ENCODE measurements around the gene BIRC7. TPM values are rescaled to one million over a fixed set of nuclear protein-coding genes. Genes with fewer than 3 reads are reported as not detected.

The BIRC7 gene
- total and polyA plus RNA-seq, 8 donors = 0.09 TPM; not detected in 7

DNA sequence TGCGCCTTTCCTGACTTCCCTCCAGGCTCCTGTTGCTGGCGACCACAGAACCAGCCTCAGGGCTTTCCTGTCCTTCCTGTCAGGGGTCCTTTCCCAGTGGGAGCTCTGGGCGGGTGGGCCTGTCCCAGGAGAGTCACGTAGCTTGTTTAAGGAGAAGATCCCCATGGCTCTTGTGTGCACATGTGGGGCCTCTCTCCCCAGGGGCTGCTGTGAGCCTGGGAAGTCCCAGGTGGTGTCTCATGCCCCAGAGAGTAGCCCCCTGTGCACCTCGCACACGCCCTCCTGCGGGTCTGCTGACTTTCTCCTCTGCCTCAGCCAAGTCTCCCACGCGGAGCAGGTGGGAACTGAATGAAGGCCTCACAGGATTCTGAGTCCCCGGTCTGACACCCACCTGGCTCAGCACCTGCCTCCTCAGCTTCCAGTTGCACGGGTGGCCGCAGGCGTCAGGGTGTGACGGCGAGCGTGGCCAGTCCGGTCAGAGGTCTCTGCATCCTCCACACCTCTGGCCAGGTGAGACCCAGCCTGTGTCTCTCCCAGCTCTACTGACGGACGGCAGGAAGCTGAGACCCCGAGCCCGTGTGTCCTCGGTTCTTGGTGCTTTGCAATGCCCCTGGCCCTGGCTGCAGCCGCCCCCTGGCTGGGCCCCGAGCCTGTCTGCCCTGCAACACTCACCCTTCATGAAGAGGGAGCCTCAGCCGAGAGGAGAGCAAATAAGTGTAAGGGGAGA is 24.2 kb downstream of the BIRC7 start:
- peaks cover 0 to 7% (median 2%) of the 10 kb centered on the region in 4 donors for H3K27me3 ChIP-seq
- WGBS, 2 donors = 50 to 58% methylated on average over 25 of the region's 25 CpGs
- DNase-seq = no peak

DNA sequence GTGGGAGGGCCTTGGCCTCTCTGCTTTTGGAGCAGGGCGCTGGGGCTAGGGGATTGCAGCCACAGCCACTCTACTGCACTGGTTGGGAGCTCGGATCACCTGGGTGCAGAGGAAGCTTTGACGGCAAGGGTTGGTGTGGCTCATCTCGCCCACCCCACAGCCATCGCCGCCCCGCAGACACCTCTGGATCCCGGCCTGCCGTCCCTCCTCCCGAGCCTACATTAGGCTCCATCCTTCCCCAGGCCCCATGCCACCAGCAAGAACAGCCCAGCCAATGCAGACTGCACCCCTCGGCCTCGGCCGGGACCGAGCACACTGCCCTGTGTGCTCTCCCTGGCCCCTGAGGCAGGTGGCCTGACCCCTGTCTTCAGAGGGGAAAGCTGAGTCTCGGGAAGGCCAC is 24.8 kb downstream of the BIRC7 start:
- TF ChIP-seq, protein P1, sequence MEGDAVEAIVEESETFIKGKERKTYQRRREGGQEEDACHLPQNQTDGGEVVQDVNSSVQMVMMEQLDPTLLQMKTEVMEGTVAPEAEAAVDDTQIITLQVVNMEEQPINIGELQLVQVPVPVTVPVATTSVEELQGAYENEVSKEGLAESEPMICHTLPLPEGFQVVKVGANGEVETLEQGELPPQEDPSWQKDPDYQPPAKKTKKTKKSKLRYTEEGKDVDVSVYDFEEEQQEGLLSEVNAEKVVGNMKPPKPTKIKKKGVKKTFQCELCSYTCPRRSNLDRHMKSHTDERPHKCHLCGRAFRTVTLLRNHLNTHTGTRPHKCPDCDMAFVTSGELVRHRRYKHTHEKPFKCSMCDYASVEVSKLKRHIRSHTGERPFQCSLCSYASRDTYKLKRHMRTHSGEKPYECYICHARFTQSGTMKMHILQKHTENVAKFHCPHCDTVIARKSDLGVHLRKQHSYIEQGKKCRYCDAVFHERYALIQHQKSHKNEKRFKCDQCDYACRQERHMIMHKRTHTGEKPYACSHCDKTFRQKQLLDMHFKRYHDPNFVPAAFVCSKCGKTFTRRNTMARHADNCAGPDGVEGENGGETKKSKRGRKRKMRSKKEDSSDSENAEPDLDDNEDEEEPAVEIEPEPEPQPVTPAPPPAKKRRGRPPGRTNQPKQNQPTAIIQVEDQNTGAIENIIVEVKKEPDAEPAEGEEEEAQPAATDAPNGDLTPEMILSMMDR (IDR thresholded peaks at IDR 0.05) = no peak
- H3K36me3 ChIP-seq = no peaks in the 10 kb centered on the region
- no peaks in the 10 kb centered on the region for H3K4me1 ChIP-seq
- no peak overlapping the region for H3K27ac ChIP-seq
- H3K27me3 ChIP-seq = peaks cover 0 to under 1% (median 0%) of the 10 kb centered on the region in 4 donors
- DNase-seq = no peak
- no peak overlapping the region for H3K4me3 ChIP-seq
- H3K9me3 ChIP-seq = no peaks in the 10 kb centered on the region
- no peak for ATAC-seq
- 68 to 74% methylated on average over 15 of the region's 15 CpGs for WGBS, 2 donors
- intact Hi-C loops (cut with DNase I) = no loop called here
- FAIRE-seq = no peak

More for the DNA sequence above, 24.2 kb downstream of the BIRC7 start:
- Histone ChIP-seq H3K36me3 (no peaks in the 10 kb centered on the region), H3K9me3 (no peaks in the 10 kb centered on the region), H3K4me3 (no peak overlapping the region), H3K27ac (no peak overlapping the region), H3K4me1 (no peaks in the 10 kb centered on the region)
- ATAC-seq = no peak
- TF ChIP-seq, protein P1 (IDR thresholded peaks at IDR 0.05) = no peak
- intact Hi-C loops (cut with DNase I) = no loop called here
- FAIRE-seq = no peak

DNA sequence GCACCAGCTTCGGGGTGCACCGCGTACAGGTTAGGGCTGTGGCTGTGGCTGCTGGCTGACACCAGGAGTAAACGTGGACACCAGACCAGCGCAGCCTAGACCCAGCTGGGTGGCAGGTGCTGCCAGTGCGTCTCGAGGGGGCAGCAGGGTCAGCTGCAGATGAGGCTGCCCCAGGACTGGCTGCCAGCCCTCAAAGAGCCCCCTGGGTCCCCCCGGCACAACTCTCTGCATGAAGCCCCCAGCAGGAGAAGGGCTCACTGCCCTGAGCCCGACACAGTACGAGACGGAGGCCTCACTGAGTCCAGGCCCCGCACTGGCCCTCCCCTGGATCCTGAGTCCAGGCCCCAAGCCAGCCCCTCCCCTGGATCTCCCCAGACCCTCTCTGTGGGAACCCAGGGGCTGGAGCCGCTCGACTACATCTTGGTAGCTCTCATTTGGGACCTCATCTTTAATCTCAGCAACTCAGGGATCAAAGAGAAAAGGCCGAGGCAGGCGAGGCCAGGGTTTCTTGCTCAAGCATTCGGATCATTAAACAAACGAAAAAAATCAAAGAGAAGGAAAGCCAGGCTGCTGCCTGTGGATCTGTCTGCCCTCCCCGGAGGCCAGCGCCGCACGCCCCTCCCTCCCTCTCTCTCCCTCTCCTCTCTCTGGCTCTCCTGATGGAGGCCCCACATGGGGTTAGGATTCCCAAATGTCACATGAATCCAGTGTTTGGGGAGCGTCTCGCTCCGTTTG is 25.5 kb downstream of the BIRC7 start:
- TF ChIP-seq, protein P1 (IDR thresholded peaks at IDR 0.05) = no peak
- intact Hi-C loops (cut with DNase I) = no loop called here
- ATAC-seq (no peak), DNase-seq (no peak), FAIRE-seq (no peak)
- WGBS, 2 donors = 32 to 37% methylated on average over 25 of the region's 25 CpGs
- H3K9me3 ChIP-seq = no peaks in the 10 kb centered on the region
- H3K27ac ChIP-seq = no peak overlapping the region
- no peaks in the 10 kb centered on the region for H3K4me1 ChIP-seq
- H3K36me3 ChIP-seq = no peaks in the 10 kb centered on the region
- H3K4me3 ChIP-seq = no peak overlapping the region
- H3K27me3 ChIP-seq = no peaks in the 10 kb centered on the region

DNA sequence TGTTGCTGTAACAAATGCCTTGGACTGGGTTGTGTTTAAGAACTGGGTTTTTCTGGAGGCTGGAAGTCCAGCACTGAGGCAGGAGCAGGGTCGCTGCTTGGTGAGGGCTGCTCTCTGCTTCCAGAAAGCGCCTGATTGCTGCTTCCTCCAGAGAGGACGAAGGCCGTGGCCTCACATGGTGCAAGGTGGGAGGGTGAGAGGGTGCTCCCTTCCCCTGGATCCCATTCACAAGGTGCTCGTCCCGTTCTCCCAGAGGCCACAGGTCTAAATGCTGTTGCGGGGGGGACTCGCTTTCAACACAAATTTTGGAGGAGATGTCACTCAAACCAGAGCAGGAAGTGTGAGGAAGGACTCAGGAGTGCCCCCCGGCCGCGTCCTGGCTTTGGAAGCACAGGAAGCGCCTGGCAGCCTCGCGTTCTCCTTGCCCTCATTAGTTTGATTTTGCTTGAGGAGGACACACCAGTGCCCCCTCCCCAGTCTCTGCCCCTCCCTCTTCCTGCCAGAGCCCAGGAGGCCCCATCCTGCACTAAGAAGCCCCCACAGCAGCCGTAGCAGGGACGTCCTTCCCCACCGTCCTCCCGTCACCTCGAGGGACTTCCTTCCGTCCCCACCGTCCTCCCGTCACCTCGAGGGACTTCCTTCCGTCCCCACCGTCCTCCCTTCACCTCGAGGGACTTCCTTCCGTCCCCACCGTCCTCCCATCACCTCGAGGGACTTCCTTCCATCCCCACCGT is 26.3 kb downstream of the BIRC7 start:
- Histone ChIP-seq H3K4me1 (no peaks in the 10 kb centered on the region), H3K27ac (no peak overlapping the region), H3K9me3 (no peaks in the 10 kb centered on the region), H3K27me3 (no peaks in the 10 kb centered on the region), H3K36me3 (no peaks in the 10 kb centered on the region), H3K4me3 (no peak overlapping the region)
- ATAC-seq (no peak), FAIRE-seq (no peak), DNase-seq (no peak)
- intact Hi-C loops (cut with DNase I) = no loop called here
- WGBS, 2 donors = 33 to 49% methylated on average over 30 of the region's 30 CpGs
- TF ChIP-seq, protein P1 (IDR thresholded peaks at IDR 0.05) = no peak

All from pancreas (tissue), 10 donors.